Measurements from ENCODE around the gene PWWP2B.

The PWWP2B gene

GRCh38 chr10:132419538-132420468, 22.8 kb downstream of the PWWP2B start:
- DNase-seq (ENCODE audit: low spot score): no peak

DNA sequence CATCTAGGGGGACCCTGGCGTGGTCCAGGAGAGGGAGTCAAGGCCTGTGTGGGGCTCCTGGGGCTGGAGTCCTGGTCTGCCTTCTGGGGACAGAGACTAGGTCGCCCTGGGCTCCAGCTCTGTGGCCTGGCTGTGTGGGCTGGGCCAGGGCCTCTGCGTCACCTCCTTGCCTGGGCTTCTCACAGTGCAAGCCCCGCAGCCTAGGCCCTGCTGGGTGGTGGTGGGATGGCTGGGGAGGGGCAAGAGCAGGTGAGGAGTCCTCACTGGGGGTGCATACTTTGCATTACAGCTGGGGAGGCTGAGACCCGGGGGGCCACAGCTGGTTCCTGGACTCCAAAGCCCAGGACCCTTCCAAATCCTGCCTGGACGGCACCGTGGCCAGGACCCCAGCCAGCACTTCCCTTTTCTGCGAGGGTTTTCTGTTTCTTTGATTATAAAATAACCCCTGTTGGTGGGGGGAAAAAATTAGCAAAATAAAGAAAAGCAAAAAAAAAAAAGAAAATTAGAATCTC, 23.5 kb downstream of the PWWP2B start:
- DNase-seq (ENCODE audit: low spot score): no peak

GRCh38 chr10:132420981-132421846, 24.2 kb downstream of the PWWP2B start:
- peak; percentile 32 for DNase-seq (ENCODE audit: low spot score)

- no peak for DNase-seq (ENCODE audit: low spot score)
Observed at GRCh38 chr10:132421847-132422751, 25.1 kb downstream of the PWWP2B start.

- no peak for DNase-seq (ENCODE audit: low spot score)
Observed at GRCh38 chr10:132422903-132423825, 26.2 kb downstream of the PWWP2B start.

DNA sequence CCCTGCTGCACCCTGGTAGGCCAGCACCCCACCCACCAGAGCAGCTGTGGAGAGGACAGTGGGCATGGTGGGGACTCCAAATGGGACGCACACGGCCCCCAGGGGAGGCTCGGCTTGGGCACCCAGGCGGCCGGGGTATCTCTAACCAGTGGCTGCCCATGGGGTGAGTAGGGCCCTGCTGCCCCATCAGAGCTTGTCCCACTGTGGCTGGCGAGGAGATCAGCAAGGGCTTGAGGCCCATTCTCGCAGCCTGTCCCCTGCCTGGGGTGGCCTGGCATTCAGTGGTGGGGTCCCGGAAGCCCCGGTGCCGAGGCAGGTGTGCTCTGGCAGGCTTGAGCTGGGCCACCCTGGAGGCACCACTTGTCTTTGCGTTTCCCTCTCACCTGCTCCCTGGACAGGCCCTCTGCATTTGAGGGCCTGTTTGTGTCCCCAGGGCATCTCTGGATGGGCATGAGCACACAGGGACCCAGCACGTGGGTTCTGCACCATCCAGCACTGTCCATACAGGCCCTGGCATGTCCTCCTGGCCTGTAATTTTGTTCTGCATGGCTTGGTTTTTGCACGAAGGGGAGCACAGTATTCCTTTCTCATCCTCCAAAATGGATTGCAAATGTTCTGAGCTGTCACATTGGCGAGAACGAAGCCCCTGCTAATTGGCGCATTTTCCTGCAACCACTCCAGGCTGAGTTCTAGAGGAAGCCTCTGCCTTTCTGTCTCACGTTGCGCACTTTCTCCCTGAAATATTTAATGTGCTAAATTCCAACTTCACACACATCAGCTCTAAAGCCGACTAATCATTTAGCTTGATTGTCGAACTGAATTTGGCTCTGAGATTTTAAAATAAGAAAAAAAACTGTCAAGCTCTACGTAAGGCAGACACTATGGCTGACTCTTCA, 27.2 kb downstream of the PWWP2B start:
- no peak for DNase-seq (ENCODE audit: low spot score)

- DNase-seq (ENCODE audit: low spot score): no peak
Observed at GRCh38 chr10:132425029-132425756, 28.2 kb downstream of the PWWP2B start.

DNA sequence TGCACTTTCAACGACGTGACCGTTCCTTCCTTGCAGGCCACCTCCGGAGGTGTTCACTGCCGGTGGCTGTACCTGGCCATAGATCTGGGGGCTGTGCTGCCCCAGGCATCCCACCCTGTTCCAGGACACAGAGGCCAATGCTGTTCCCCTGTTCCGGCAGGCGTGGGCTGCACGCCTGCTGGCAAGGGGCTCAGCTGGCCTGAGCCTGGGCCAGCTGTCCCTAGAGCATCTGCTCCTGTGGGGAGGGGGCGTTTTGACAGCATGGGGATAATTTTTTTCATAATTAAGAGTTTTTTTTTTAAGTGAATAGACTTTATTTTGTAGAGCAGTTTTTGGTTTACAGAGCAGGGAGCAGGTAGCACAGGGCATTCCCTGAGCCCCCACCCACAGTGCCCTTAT, 28.8 kb downstream of the PWWP2B start:
- no peak for DNase-seq (ENCODE audit: low spot score)

GRCh38 chr10:132427006-132427771, 30.2 kb downstream of the PWWP2B start:
- DNase-seq (ENCODE audit: low spot score): no peak

- DNase-seq (ENCODE audit: low spot score): no peak
Observed at GRCh38 chr10:132427939-132428367, 31.0 kb downstream of the PWWP2B start.

GRCh38 chr10:132428486-132428995, 31.5 kb downstream of the PWWP2B start:
- no peak for DNase-seq (ENCODE audit: low spot score)

DNA sequence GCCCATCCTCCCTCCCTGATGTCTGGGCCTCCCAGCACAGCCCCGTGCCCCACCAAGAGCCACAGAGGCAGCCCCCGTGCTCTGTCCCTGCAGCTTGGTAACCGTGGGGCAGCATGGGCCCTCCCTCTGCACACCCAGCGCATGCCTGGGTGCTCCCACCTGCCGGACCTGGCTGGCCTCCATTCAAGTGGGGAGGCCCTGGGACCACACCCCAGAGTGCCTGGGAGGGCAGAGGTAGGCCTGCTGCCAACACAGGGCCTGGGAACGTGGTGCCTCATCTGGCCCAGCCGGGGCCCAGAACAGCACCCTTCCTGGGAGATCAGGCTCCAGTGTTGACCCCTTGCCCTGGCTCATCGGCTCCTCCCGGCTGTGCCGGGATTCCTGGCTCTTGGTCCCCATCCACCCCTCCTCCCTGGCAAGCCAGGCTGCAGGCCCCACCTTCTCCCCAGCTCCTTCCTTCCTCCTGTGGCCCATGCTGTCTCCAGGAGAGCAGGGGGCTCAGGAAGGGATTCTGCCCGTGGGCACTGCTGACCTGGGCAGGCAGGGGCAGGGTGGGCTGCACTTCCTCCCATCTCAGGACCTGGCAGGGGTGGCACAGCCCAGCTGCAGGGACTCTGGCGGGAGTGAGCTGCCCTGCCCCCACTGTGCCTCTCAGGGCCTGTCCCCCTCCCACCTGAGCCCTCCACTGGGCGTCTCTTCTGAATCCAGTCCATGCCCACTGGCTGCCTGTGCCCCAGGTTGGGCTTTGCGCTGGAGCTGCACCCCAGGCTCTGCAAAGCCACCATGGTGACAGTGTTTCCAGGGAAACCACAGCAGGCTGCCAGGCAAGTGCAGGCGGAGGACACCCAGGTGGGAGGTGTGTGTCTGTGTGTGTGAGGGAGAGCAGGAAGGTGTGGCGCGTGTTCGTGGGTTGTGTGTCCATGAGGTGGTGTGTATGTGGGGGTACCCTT, 32.6 kb downstream of the PWWP2B start:
- DNase-seq (ENCODE audit: low spot score): no peak

GRCh38 chr10:132430231-132430743, 33.3 kb downstream of the PWWP2B start:
- DNase-seq (ENCODE audit: low spot score): no peak

DNA sequence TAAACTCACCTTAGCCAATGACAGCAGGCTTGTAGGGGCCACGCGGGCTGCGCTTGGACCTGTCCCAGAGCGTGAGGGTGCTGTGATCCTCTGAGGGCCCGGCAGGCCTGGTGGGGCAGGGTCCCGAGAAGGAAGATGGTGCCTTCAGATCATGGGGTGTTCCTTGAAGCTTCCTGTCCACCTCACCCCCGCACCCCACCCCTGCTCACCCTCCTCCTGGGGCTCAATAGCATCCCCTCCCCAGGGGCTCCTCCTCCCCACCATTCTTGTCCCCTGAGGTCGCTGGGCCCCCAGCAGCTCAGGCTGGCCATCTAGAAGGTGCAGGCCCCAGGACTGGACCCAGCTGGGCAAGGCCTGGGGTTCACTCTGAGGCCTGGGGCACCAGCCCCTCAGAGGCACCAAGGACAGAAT, 33.9 kb downstream of the PWWP2B start:
- DNase-seq (ENCODE audit: low spot score): no peak

DNA sequence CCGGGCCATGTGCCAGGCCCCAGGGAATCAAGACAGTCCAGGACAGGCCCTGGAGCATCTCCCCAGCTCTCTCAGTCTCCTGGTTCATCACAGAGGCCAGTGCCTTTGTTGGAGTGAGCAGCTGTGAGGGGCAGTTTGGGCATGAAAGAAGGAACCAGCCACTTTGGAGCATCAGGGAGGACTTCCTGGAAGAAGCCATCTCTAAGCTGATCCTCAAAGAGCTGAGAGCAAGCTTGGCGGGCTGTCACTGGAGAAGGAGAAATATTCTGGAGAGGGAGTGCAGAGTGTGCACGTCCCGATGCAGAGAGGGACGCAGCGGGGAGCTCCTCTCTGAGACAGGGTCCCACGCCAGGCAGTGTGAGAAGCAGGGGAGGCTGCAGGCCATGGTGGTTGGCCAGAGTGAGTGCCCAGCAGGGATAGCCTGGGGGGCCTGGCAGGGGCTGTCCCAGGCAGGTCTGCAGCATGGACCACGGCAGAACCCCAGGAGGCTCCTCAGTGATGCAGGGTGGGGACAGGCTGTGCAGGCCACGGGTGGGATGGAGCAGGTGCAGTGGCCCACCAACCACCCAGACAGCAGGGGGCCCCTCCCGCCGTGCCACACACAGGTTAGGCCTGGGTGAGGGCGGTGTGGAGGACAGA, 34.7 kb downstream of the PWWP2B start:
- DNase-seq (ENCODE audit: low spot score): no peak

GRCh38 chr10:132432176-132432540, 35.2 kb downstream of the PWWP2B start:
- DNase-seq (ENCODE audit: low spot score): no peak

All from LoVo (cell line).